Skeletal muscle tissue (tissue), 4 donors: ENCODE data around the gene CGB2. TPM values are rescaled to one million over a fixed set of nuclear protein-coding genes. Genes with fewer than 3 reads are reported as not detected.
"Not testable (repeated sequence)": the region's sequence is repeated elsewhere in the genome, so short reads cannot be mapped to it uniquely, and the experiment has no call there.

Source experiments
- H3K27ac ChIP-seq: one replicate; pipeline ENCODE4 v1.7.0; 2013; ENCODE audit warnings: mild to moderate bottlenecking, low read depth, low read length, inconsistent platforms
- H3K27me3 ChIP-seq, 3 donors: one replicate each; pipeline ENCODE4 v1.7.0; 2013; ENCODE audit warnings: low read length in 3 of 3; ENCODE audit not compliant: control insufficient read depth in 3 of 3, insufficient read depth in 3 of 3
- H3K36me3 ChIP-seq, 3 donors: one replicate each; pipeline ENCODE4 v1.7.0; 2013; ENCODE audit warnings: low read length in 3 of 3; ENCODE audit not compliant: control insufficient read depth in 3 of 3, insufficient read depth in 3 of 3
- H3K4me1 ChIP-seq, 3 donors: one replicate each; pipeline ENCODE4 v1.7.0; 2013; ENCODE audit warnings: low read length in 3 of 3, mild to moderate bottlenecking in 3 of 3; ENCODE audit not compliant: control insufficient read depth in 3 of 3, insufficient read depth in 3 of 3
- H3K4me3 ChIP-seq, 3 donors: one replicate each; pipeline ENCODE4 v1.7.0; 2013; ENCODE audit warnings: low read length in 3 of 3
- H3K9ac ChIP-seq, 3 donors: one replicate each; pipeline ENCODE4 v1.7.0; 2013; ENCODE audit warnings: low read length in 3 of 3, mild to moderate bottlenecking in 3 of 3, moderate library complexity in 2 of 3, low read depth in 1 of 3
- H3K9me3 ChIP-seq, 3 donors: one replicate each; pipeline ENCODE4 v1.7.0; 2013; ENCODE audit warnings: low read length in 3 of 3; ENCODE audit not compliant: control insufficient read depth in 3 of 3
- total RNA-seq: library from RNA; depleted of rRNA; stranded (reverse); fragments of >200 nt; gene quantifications from one replicate; pipeline ENCODE4 v1.2.3, GENCODE V29; 2014
- donor health status: Osteomylitis.

CGB2 gene
- total RNA-seq, 1 donor from 2014 or later, result not detected

DNA sequence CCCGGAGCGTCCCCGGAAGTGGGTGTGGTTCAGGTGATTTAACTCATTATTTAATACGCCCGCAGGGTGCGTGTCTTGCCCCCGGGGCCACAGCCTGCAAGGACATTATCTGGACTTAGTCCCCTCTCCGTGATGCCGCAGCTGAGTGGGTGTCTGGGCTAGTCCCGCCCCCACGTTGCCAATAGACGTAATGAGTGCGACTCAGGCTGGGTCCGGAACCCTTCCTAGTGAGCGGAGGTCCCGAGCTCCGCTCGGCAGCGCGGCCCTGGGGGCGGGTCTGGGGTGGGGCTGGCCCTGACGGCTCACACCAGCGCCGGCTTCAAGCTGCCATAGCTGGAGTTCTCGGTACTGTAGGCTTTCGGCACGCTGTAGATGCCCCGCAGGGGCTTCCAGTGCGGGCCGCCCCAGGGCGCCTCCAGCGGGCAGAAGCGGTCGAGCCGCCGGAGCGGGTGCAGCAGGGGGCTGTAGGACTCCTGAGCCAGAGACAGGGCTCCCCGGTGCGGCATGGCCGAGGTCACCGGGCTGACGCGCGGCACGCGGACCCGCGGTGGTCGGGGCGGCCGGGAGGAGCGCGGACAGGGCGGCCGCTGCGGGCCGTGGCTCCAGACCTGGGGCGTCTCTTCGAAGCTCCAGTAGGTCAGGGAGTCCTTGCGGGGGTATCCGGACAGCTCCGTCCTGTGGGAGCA, 13.9 kb upstream of the CGB2 start:
- Histone ChIP-seq H3K4me3 (peak overlapping the region; percentile 54 to 61 (median 60)), H3K9me3 (no peaks in the 10 kb centered on the region), H3K27me3 (peaks cover 3 to 11% (median 4%) of the 10 kb centered on the region in 3 donors), H3K4me1 (peaks cover 15 to 21% (median 16%) of the 10 kb centered on the region in 3 donors), H3K9ac (peak overlapping the region; percentile 23 to 66 (median 43)), H3K27ac (no peak overlapping the region), H3K36me3 (peaks cover 13 to 25% (median 22%) of the 10 kb centered on the region in 3 donors)

DNA sequence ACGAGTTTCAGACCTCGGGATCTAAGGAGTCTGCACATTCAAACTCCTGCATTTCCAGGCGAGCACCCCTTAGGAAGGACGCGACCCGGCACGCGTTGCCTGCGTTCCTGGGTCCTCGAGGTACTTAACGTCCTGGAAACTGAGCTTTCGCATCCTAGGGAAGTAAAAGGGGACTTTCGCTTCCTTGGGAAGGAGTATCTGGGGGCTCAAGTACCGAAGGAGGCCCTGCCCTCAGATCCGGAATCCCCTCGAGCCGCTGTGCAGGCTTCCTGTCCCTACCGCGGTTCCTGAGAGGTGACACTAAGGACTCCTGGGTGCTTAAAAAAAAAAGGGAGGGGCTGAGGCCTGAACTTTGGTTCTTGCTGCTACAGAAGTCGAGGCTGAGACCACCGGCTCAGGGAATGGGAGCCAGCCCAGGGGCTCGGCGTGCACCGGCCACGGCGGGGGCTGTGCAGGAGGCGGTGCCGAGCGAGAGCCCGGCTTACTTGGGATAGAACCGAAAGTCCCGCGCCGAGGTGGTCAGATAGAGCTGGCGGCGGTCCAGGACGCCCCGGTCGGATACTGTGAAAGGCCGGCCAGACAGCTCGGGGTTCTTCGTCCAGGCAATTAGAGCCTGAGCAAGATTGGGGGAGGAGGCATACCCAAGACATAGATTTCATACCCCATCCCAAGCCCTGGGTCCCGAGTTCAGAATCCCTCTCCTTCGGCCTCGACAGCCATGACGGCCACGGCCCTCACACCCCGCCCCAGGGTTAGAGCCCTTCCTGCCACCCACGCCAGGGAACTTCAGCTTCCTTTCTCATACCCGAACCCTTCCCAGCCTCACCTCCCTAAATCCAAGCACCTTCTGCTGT, 13.1 kb upstream of the CGB2 start:
- Histone ChIP-seq H3K4me3 (peak overlapping the region; percentile 54 to 61 (median 60)), H3K9ac (peak overlapping the region; percentile 23 to 66 (median 43)), H3K4me1 (peaks cover 15 to 21% (median 16%) of the 10 kb centered on the region in 3 donors), H3K36me3 (peaks cover 13 to 25% (median 22%) of the 10 kb centered on the region in 3 donors), H3K27me3 (peaks cover 3 to 11% (median 4%) of the 10 kb centered on the region in 3 donors)
- H3K27ac ChIP-seq, H3K9me3 ChIP-seq: not testable (repeated sequence)

DNA sequence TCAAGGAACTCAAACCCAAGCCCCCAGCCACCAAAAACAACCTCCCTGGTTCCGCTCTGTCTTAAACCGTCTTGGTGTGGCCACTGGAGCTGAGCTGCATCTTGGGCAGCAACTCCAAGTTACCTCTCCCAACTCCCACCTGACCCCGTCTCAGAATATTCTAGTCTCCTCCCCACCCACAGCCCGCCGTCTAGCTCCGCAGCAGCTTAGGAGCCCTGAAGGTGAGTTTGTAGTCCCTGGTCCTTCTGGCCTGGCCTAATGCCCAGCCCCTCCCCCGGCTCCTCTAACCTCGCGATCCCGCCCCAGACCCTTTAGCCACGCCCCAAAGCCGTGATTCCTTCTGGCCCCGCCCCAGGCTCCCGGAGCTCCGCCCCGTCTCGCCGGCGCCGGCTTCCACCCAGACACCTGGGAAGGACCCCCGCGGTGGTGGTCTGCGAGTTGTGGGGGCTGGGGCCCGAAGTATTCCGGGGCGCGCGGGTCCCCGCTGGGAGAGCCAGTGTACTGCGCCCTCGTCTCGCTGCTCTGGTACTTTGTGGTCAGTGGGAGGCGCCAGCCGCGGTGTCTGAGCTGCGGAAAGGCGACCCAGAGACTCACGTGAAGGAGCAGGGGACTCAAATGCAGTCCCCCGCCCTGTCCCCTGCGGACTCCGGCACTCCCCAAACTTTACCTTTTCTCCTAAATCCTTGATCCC, 12.3 kb upstream of the CGB2 start:
- H3K27ac ChIP-seq, result no peak overlapping the region
- peaks cover 13 to 20% (median 19%) of the 10 kb centered on the region in 3 donors for H3K36me3 ChIP-seq
- peak overlapping the region; percentile 54 to 61 (median 60) for H3K4me3 ChIP-seq
- H3K9me3 ChIP-seq, result no peaks in the 10 kb centered on the region
- H3K9ac ChIP-seq, result peak overlapping the region in 2 of 3 donors; percentile 14 to 66
- peaks cover 15 to 21% (median 16%) of the 10 kb centered on the region in 3 donors for H3K4me1 ChIP-seq
- peaks cover 3 to 11% (median 4%) of the 10 kb centered on the region in 3 donors for H3K27me3 ChIP-seq

DNA sequence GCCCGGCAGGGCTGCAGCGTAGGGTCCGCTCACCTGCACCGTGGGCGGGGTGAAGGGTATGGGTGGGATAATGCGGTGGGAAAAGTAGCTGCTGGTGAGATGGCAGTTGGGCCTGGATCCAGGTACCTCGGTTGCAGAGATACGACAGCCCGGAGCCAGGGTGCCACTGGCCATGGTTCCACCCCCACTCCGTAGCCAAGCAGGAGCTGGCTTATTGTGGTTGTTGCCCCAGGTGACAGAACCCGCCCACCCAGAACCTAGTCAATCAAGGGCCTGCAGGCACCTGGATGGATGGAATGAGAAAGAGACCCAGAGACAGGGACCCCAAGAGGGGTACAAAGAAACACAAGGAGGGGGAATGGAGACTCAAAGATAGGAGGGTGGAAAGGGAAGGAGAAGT, 11.3 kb upstream of the CGB2 start:
- no peak overlapping the region for H3K4me3 ChIP-seq
- H3K4me1 ChIP-seq, result peaks cover 15 to 21% (median 16%) of the 10 kb centered on the region in 3 donors
- H3K9ac ChIP-seq, result no peak overlapping the region
- no peak overlapping the region for H3K27ac ChIP-seq
- peaks cover 4 to 10% (median 9%) of the 10 kb centered on the region in 3 donors for H3K36me3 ChIP-seq
- no peaks in the 10 kb centered on the region for H3K9me3 ChIP-seq
- H3K27me3 ChIP-seq, result peaks cover 3 to 11% (median 4%) of the 10 kb centered on the region in 3 donors

DNA sequence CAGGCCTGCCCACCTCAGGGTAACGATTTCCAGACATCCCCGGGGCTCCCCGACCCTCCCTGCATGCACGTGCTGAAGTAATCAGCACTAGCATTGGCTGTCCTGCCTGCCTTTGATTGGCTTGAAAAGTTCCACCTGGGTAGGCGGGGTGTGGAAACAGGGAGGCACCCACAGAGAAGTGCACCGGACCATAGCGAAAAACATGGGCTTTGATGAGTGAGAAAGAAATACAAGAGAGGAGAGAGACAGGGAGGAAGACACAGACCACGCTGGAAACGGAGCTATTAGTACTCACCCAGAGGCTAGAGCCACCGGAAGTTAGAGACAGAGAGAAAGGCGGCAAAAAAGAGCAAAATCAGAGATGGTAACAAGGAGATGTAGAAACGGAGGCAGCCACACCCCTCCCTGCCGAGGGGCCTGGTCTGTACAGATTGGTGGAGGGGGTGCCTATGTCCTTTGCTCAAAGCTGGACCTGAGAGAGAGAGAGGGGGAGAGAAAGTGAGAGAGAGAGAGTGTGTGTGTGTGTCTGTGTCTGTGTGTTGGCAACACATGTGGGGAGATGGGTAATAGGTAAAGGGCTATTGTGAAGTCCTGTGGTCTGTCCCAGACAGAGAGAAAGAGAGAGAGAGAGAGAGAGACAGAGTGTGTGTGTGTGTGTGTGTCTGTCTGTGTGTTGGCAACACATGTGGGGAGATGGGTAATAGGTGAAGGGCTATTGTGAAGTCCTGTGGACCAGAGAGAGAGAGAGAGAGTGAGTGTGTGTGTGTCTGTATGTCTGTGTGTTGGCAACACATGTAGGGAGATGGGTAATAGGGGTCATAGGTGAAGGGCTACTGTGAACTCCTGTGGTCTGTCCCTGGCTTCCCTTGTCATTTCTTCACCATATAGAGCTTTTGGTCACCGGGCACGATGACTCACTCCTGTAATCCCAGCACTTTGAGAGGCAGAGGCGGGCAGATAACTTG, 10.5 kb upstream of the CGB2 start:
- H3K27me3 ChIP-seq, result peaks cover 3 to 11% (median 4%) of the 10 kb centered on the region in 3 donors
- H3K4me3 ChIP-seq, result no peak overlapping the region
- peaks cover 0 to 1% (median under 1%) of the 10 kb centered on the region in 3 donors for H3K36me3 ChIP-seq
- H3K9me3 ChIP-seq, result no peaks in the 10 kb centered on the region
- no peak overlapping the region for H3K9ac ChIP-seq
- peaks cover 15 to 21% (median 16%) of the 10 kb centered on the region in 3 donors for H3K4me1 ChIP-seq
- H3K27ac ChIP-seq, result no peak overlapping the region

DNA sequence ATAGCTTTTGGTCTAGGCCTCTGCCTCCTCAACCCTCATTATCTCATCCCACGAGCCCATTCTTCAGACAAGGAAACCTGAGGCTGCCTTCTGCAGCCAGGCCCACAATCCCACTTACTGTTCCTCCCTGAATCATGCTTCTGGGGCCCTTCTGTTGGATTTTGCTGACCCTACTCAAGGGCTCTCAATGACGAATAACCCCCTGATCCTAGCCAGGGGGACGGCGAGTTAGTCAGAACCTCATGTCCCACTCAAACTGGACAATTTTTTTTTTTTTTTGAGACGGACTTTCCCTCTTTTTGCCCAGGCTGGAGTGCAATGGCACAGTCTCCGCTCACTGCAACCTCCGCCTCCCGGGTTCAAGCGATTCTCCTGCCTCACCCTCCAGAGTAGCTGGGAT, 9.6 kb upstream of the CGB2 start:
- Histone ChIP-seq H3K27me3 (peaks cover 2 to 11% (median 4%) of the 10 kb centered on the region in 3 donors), H3K27ac (no peak overlapping the region), H3K4me1 (peaks cover 15 to 21% (median 16%) of the 10 kb centered on the region in 3 donors), H3K36me3 (no peaks in the 10 kb centered on the region), H3K9me3 (no peaks in the 10 kb centered on the region), H3K4me3 (no peak overlapping the region), H3K9ac (no peak overlapping the region)

DNA sequence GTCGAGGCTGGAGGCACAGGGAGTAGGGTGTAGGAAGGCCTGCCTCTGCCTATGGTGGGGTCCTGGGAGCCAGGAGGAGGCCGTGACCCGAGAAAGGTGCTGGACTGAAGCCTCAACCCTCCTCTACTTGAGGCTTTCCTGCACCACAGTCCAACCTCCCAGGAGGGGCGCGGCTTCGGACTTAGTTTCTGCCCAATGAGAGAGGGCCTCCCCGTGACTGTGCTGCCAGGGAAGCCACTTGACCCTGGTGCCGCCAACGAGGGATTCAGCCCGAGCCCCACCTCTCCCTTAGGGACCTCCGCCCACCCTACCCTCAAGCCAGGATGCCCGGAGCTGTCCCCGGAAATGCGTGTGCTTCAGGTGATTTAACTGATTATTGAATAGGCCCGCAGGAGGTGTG, 7.5 kb upstream of the CGB2 start, which contains the start of gene CGB3:
CGB3 (minus strand) TSS at position 101 of the 400 bp plus-strand sequence. CDS start 362 bp downstream, outside the sequence.
- H3K4me1 ChIP-seq, H3K9me3 ChIP-seq, H3K36me3 ChIP-seq: not testable (repeated sequence)

DNA sequence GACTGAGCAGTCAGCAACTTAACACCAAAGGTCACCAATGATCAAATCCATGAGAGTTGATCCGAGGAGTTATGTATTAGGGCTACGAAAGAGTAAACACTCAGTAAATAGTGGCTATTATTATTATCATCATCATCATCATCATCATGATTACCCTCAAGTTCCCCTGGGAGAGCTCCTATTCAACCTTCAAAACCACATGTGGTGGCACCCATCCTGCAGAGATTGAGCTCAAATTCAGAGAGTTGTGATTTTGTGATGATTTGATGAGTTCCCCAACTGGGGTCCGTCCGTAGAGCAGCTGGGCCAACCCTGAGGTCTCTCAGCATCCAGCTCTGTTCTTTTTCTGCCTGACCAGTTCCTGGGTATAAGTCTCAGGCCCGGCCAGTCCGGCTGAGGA, 6.6 kb upstream of the CGB2 start:
- H3K4me1 ChIP-seq, H3K36me3 ChIP-seq, H3K9ac ChIP-seq, H3K4me3 ChIP-seq, H3K27me3 ChIP-seq, H3K9me3 ChIP-seq, H3K27ac ChIP-seq: not testable (repeated sequence)

More for the DNA sequence above, 7.5 kb upstream of the CGB2 start, which contains the start of gene CGB3:
- peaks cover 0 to 11% (median 2%) of the 10 kb centered on the region in 3 donors for H3K27me3 ChIP-seq
- not testable (repeated sequence) for H3K4me3 ChIP-seq, H3K27ac ChIP-seq, H3K9ac ChIP-seq

DNA sequence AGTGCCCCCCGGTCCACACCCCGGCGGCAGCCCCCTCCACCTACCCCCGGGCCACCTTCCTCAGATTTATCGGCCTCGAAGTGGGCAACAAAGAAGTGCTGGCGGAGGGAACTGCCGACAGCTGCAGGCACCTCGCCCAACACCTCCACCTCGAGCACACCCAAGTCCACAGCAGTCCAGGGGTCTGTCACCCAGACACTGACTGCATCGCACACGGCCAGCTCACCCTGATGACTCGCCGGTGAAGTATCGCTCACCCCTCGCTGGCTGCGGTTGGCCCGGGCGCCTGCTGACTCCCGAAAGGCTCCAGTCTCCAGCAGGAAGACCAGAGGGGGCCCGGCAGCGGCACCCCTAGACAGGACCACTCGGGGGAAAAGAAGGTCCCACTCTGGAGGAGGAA, 6.1 kb upstream of the CGB2 start:
- H3K36me3 ChIP-seq, H3K9ac ChIP-seq, H3K27ac ChIP-seq, H3K4me1 ChIP-seq, H3K9me3 ChIP-seq, H3K27me3 ChIP-seq, H3K4me3 ChIP-seq: not testable (repeated sequence)
